ENCODE results near the gene TSPAN32. TPM values are rescaled to one million over a fixed set of nuclear protein-coding genes. Genes with fewer than 3 reads are reported as not detected.
A peak's percentile ranks its signal among the peaks of the same experiment; 100 is the strongest.

TSPAN32 gene
- polyA plus RNA-seq, 4 donors, result 1.2 to 2.0 (median 1.5) TPM

- DNase-seq (ENCODE audit: low read depth in 4 of 4, low spot score in 3 of 4), result no peak
Measured at GRCh38 chr11:2313051-2313951, 11.5 kb downstream of the TSPAN32 start.

DNA sequence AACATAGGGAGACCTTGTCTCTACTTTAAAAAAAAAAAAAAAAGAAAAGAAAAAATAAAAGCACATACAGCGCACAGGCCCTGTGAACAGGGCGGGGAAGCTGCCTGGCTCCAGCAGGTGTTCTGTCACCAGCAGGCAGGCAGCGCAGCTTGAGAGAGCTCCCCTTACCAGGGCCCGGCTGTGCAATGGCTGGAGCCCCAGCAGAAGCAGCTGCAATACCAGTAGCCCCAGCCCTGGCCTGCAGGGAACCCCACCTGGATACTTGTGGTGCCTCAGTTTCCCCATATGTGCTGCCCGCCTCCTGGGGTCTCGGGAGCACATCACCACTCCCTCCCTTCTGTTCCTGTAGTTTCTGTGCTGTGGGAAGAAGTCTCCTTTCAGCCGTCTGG lies 12.3 kb downstream of the TSPAN32 start:
- no peak for DNase-seq (ENCODE audit: low read depth in 4 of 4, low spot score in 3 of 4)

- DNase-seq (ENCODE audit: low read depth in 4 of 4, low spot score in 3 of 4), result peak; percentile 70 to 86 (median 80)
Measured at GRCh38 chr11:2314525-2315394, 12.9 kb downstream of the TSPAN32 start.

- DNase-seq (ENCODE audit: low read depth in 4 of 4, low spot score in 3 of 4), result no peak
Measured at GRCh38 chr11:2315395-2316168, 13.8 kb downstream of the TSPAN32 start.

GRCh38 chr11:2316169-2316962 lies 14.6 kb downstream of the TSPAN32 start:
- no peak for DNase-seq (ENCODE audit: low read depth in 4 of 4, low spot score in 3 of 4)

GRCh38 chr11:2316963-2317244 lies 15.1 kb downstream of the TSPAN32 start:
- DNase-seq (ENCODE audit: low read depth in 4 of 4, low spot score in 3 of 4), result no peak

DNA sequence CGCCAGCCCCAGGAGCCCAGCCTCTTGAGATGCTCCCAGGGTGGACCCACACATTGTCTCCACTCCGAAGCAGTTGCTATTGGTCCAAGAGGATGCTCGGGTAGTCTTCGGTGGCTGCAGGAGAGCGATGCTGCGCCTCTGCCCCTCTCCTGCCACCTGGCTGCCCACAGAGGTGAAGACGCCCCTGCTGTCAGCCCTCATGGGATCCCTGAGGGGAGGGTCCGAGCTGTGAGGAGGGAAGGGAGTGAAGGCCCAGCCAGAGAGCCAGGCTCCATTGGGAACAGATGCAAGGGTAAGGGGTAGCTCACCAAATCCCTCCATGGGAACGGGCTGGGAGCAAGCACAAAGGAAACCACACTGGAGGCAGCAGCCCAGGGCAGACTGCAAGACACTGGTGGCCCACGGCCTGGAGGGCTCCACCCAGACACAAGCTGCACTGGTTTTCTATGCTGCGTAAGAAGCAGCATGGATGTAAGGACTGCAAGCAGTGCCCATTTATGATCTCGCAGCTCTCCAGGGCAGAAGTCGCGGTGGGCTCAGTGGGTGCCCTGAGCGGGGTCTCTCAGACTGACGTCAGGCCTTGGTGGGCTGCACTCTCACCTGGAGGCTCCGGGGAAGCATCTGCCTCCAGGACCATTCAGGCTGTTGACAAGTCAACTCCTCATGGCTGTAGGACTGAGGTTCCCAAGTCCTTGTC lies 15.7 kb downstream of the TSPAN32 start:
- no peak for DNase-seq (ENCODE audit: low read depth in 4 of 4, low spot score in 3 of 4)

DNA sequence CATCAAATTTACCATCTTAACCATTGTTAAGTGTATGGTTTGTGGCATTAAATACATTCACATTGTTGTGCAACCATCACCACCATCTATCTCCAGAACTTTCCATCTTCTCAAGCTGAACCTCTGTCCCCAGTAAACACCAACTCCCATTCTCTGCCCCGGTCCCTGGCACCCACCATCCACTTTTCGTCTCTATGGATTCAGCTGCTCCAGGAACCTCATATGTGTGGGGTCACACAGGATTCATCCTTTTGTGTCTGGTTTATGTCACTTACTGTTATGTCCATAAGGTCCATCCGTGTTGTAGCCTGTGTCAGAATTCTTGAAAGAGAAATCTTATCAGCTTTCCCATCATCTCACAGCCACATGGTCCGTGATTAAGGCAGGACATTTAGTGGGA lies 16.3 kb downstream of the TSPAN32 start:
- DNase-seq (ENCODE audit: low read depth in 4 of 4, low spot score in 3 of 4), result no peak

DNA sequence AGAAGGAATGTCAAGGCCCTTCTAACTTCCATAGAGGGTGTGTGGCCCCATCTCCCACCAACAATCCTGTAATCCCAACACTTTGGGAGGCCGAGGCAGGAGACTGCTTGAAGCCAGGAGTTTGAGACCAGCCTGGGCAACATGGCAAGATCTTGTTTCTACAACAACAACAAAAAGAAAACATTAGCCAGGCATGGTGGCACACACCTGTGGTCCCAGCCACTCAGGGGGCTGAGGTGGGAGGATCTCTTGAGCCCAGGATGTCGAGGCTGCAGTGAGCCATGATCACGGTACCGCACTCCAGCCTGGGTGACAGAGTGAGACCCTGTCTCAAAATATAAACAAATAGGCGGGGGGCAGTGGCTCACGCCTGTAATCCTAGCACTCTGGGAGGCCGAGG lies 16.9 kb downstream of the TSPAN32 start:
- no peak for DNase-seq (ENCODE audit: low read depth in 4 of 4, low spot score in 3 of 4)

DNA sequence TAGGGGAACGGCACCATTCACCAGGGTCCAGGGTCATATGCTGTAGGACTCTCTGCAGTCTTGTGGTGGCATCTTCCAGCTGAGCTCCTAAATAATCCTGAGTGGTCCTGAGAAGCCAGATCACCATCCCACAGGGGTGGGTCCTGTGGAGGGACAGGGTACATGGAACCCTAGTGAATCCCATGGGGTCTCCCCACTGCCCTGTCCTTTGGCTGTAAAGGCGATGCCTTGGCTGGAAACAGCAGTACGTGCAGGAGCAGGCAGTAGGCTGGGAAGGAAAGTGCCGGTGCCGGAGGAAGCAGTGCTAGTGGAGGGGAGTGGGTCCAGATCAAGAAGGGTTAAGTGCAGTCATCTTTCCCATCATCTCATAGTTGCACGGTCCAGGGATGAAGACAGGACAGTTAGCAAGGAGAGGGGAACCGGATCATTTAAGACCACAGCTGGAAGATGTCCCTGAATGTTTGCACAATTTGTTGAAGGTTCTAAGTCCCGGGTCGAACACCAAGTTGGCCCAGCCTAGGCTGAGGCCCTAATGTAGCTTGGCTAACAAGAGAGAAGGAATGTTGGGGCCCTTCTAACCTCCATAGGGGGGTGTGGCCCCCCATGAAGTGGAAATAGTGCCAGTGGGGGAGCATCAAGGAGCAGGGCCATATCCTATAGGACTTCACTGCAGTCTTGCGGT lies 18.1 kb downstream of the TSPAN32 start:
- no peak for DNase-seq (ENCODE audit: low read depth in 4 of 4, low spot score in 3 of 4)

DNA sequence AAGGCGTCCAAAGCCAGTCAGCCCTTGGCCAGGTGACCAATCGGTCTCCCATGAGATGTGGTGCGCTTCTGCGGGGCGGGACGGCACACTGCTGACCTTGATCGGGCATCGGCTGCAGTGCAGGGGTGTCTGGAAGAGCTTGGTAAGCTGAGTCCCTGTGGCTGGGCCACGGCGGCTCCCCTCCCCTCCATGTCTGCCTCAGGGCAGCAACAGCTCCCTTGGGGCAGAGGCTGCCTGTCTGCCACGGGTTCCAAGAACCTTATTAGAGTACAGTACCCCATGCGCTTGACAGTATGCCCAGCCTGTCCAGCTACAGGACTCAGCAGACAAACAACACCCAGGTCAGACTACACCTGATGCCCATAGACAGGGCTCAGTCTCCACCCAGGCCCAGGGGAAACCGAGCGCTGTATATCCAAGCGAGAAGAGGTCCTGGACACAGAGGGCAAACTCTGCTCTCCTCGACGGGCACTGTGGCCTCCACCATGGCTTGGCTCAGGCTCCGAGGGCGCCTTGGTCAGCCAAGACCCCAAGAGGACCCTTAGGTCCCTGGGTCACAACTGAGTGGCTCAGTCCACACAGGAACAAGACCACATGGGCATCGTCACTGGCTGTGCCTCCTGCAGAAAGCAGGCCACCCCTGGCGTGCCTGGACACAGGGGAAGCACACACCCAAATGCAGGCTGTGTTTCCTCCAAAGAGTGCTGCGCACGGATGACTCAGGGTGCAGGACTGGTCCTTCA lies 18.9 kb downstream of the TSPAN32 start:
- DNase-seq (ENCODE audit: low read depth in 4 of 4, low spot score in 3 of 4), result no peak

DNA sequence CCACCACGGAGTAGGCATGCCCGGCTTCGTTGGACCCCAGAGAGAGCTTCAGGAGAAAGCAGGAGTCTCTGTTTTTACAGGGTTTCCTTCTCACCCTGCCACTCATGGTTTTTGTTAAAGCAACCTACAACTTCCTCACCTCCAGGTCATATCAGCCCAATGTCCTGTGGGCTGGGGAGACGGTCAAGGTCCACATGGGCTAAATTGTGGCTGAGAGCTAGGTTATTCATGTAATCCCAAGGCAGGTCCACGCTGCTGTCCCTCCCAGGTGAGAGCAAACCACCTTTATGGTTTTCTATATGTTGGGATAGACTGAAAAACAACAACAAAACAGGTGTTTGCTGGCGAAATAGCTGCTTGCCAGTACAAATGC lies 19.5 kb downstream of the TSPAN32 start:
- no peak for DNase-seq (ENCODE audit: low read depth in 4 of 4, low spot score in 3 of 4)

GRCh38 chr11:2325123-2325522 lies 23.3 kb downstream of the TSPAN32 start:
- no peak for DNase-seq (ENCODE audit: low read depth in 4 of 4, low spot score in 3 of 4)

DNA sequence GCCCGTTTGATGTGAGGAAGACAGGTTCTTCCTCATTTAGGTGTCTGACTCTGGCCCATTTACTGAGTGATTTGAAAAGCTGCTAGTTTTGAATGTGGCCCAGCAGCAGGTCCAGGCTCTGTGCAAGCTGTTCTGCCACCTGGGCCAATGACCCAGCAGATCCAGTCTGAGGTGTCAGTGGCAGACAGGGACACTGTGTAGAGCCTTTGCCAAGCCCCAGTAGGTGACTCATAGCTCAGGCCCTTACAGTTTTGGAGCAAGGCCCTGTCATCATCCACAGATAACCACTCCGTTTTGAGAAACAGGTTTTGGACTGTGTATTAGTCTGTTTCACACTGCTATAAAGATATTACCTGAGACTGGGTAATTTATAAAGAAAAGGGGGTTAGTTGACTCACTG lies 23.9 kb downstream of the TSPAN32 start:
- DNase-seq (ENCODE audit: low read depth in 4 of 4, low spot score in 3 of 4), result no peak

- no peak for DNase-seq (ENCODE audit: low read depth in 4 of 4, low spot score in 3 of 4)
Measured at GRCh38 chr11:2327032-2327431, 25.2 kb downstream of the TSPAN32 start.

- no peak for DNase-seq (ENCODE audit: low read depth in 4 of 4, low spot score in 3 of 4)
Measured at GRCh38 chr11:2328021-2328420, 26.2 kb downstream of the TSPAN32 start.

DNA sequence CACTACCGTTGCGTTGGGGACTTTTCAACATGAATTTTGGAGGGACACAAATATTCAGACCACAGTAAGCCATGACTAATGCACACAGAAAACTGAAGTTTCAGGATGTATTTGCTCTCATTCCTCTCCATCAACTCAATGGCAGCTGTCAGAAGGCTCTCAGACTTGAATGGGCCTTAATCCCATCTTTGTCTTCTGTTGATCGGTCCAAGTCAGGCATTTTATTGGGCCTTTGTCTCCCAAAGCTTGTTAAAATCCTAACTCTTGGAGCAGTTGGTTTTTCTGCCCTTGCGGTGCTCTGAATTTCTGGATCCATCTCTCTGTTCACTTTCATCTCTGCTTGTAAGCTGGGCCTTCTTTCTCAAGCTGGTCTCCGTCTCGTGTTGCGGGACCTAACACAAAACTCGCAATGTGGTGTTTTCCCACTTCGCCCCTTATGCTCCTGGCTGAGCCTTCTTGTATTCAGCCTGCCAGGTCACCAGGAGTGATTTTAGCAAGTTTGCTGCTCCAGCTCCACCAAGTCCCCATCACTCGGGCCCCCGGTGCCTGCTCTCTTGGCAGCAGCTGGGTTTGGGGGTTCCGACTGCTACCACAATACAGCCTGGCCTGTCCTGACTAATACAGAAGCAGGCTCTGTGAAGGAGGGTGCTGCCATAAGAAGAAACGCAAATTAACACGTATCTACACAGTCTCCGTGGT lies 27.0 kb downstream of the TSPAN32 start:
- DNase-seq (ENCODE audit: low read depth in 4 of 4, low spot score in 3 of 4), result no peak

DNA sequence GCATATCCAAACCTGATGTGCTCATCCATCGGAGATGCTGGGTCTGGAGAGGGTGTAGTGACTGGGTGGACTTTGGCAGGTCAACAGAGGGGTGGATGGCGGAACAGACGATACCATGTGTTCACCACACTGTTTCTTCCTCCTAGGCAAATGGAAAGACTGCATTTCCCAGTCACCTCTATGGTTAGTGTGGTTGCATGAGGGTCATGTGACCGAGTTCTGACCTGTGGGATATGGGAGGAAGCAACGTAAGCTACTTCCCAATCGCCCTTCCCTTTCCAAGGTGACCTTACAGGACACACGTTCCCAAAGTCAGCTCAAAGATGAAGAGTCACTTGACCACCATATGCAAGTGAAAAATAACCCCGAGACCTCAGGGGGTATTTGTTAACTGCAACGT lies 27.7 kb downstream of the TSPAN32 start:
- DNase-seq (ENCODE audit: low read depth in 4 of 4, low spot score in 3 of 4), result no peak

Measured in right renal pelvis (tissue), 4 donors.